K562 (cell line): ENCODE data around the gene MICU2.
"Not testable (repeated sequence)": the region's sequence is repeated elsewhere in the genome, so short reads cannot be mapped to it uniquely, and the experiment has no call there.

Experiments
- EP300 ChIP-seq: IDR thresholded peaks from 2 replicates; pipeline ENCODE4 v1.6.1; 2012; ENCODE audit warnings: low read length, improper control_type of control experiment
- ZBTB34 ChIP-seq: fragments of 250-450 bp; sonication (Bioruptor Pico); IDR thresholded peaks from 2 replicates; pipeline ENCODE4 v1.8.0; 2021; ENCODE audit warnings: mild to moderate bottlenecking, moderate library complexity

GRCh38 chr13:21588411-21588810, 15.6 kb downstream of the MICU2 start:
- TF ChIP-seq EP300, ZBTB34: not testable (repeated sequence)
